K562 (cell line): ENCODE data around the gene CAMK2B. TPM values are rescaled to one million over a fixed set of nuclear protein-coding genes. Genes with fewer than 3 reads are reported as not detected.

Experiments used
- RNF2 ChIP-seq: sonication (generic); IDR thresholded peaks from 2 replicates; pipeline ENCODE4 v1.6.1; 2016
- TEAD4 ChIP-seq, 2 experiments: sonication (generic) in 1 of 2; formaldehyde crosslinking in 1 of 2; IDR thresholded peaks; 2 replicates each; pipeline versions ENCODE4 v1.6.1 to v1.8.0; 2012 to 2022; ENCODE audit warnings: borderline replicate concordance in 1 of 2, inconsistent platforms in 1 of 2, low read length in 1 of 2, mild to moderate bottlenecking in 1 of 2, missing genetic modification reagents in 1 of 2
- ZBTB40 ChIP-seq, 2 experiments: fragments of 450-650 bp in 1 of 2; sonication (generic) in 1 of 2; formaldehyde crosslinking in 1 of 2; IDR thresholded peaks; 2 replicates each; pipeline versions ENCODE4 v1.7.1 to v1.9.0; 2016 to 2022; ENCODE audit warnings: inconsistent platforms in 1 of 2, mild to moderate bottlenecking in 1 of 2, missing genetic modification reagents in 1 of 2
- polyA plus RNA-seq, 8 experiments: library from polyadenylated mRNA; depleted of rRNA in 4 of 8; stranded (reverse) in 5 of 8; unstranded in 3 of 8; fragments of >200 nt; fragmentation: Nextera tagmentation in 2 of 8; fragmentation: Illumina TruSeq in 1 of 8; extraction: Ambion mirVana in 2 of 8; extraction: Trizol in 1 of 8; gene quantifications; 2 replicates each; pipeline versions ENCODE4 v1.2.1 to v1.2.3, GENCODE V29; 2011 to 2014; ENCODE audit warnings: inconsistent platforms in 1 of 8, missing spikeins in 1 of 8
- total RNA-seq, 7 experiments: library from RNA; depleted of rRNA in 6 of 7; stranded (reverse); fragments of >200 nt in 6 of 7; fragmentation: Illumina TruSeq in 2 of 7; extraction: Trizol in 2 of 7; gene quantifications; 2 replicates each; pipeline versions ENCODE4 v1.2.1 to v1.2.3, GENCODE V29; 2011 to 2021; ENCODE audit warnings: low replicate concordance in 1 of 7
- TF ChIP-seq, protein P1 (sequence below): fragments of 200-400 bp; formaldehyde crosslinking; IDR thresholded peaks from 2 replicates; pipeline ENCODE4 v1.6.1; 2017; ENCODE audit warnings: mild to moderate bottlenecking, low read depth, low read length, moderate library complexity
- TF ChIP-seq, protein P2 (sequence below): fragments of 250-450 bp; sonication (Bioruptor Pico); IDR thresholded peaks from 2 replicates; pipeline ENCODE4 v1.5.0; 2021; ENCODE audit warnings: mild to moderate bottlenecking, moderate library complexity
- TF ChIP-seq, protein P3 (sequence below), 2 experiments: IDR thresholded peaks; 2 replicates each; pipeline ENCODE4 v1.6.1; 2012; ENCODE audit warnings: improper control_type of control experiment in 2 of 2, low read depth in 2 of 2, low read length in 2 of 2, borderline replicate concordance in 1 of 2

The CAMK2B gene
- total and polyA plus RNA-seq, 9 of the 15 experiments (the other 6 are each of a cell fraction or from before 2014, with no cell fraction given) = 0.04 to 0.09 (median 0.05) TPM; not detected in 4

DNA sequence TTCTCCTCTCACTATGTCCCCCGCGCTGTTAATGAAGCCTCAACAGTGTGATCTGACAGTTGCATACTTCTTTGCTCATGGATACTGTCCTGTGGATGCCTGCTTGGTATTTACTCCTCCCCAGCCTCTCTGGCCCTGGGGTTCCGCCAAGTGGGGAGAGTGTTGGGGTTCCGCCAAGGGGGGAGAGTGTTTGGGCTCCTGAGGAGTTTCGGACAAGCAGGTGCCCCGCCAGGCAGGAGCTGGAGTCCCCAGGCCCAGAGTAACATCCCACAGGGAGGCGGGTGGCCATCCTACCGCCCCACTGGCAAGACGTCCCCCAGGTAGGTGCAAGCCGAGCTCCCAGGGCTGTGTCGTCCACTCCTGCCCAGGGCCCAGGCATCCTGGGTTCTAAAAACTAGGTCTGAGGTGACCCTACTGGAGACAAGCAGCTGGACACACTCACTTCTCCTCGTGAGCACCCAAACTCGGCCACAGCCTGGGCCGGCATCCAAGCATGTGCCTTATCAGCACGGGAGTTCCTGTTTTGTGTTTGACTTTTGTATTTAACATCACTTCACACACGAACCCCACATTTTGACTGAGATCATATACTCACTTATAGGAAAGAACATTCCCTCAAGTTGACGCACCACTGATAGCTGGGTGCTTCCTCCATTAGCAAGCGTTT, 34.2 kb downstream of the CAMK2B start (continued):
- no peak for TF ChIP-seq ZBTB40 (IDR thresholded peaks at IDR 0.05)
- TF ChIP-seq ZBTB40 (CRISPR knock-in tag; IDR thresholded peaks at IDR 0.05) = peak; percentile 44; the same call in 1 of the 2 replicates
- TF ChIP-seq, protein P1, sequence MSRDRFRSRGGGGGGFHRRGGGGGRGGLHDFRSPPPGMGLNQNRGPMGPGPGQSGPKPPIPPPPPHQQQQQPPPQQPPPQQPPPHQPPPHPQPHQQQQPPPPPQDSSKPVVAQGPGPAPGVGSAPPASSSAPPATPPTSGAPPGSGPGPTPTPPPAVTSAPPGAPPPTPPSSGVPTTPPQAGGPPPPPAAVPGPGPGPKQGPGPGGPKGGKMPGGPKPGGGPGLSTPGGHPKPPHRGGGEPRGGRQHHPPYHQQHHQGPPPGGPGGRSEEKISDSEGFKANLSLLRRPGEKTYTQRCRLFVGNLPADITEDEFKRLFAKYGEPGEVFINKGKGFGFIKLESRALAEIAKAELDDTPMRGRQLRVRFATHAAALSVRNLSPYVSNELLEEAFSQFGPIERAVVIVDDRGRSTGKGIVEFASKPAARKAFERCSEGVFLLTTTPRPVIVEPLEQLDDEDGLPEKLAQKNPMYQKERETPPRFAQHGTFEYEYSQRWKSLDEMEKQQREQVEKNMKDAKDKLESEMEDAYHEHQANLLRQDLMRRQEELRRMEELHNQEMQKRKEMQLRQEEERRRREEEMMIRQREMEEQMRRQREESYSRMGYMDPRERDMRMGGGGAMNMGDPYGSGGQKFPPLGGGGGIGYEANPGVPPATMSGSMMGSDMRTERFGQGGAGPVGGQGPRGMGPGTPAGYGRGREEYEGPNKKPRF = no peak
- TF ChIP-seq, protein P2, sequence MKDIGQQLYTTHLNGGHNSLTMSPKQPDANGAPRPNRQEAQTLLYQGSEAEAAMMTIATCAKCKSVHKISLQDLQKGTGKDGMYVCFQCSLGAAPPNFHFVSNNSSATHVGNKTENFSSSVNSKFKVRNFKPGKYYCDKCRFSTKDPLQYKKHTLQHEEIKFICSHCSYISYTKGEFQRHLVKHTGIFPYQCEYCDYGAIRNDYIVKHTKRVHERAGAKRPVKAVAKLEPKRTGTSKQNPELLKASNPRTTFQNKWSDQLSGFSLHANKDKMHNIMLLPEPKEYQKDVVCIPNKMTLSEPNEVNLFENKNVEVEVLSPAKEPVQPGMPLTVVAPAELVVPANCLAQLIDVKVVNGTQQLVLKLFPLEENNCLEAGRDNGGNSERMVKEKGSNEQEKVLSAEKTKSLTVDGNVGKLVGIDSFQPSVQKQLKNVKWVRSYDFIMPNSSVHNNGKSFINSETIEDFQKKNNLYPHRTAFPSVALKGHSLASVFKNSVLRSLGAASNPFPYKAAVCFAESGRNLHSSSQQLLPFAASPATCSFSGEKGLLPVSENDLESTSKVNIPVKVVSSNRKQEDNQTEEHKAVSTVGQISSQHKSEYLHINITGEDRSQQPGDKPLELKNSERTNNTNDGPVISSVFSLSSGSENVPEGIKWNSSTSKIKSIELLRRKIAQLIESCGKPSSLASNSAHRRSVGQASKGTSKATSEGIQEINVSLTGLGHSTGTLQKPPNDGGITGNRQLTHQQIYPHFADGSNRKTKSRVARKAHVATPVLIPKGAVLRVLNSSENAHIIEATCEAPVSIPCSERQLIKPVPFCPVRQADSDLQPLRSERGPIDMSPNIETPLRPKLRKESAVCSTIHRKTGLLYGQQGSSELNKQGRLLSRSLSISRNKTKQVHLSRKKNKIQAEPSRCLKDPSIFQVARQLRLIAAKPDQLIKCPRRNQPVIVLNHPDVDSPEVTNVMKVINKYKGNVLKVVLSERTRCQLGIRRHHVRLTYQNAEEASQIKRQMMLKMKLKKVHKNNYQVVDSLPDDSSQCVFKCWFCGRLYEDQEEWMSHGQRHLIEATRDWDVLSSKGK (CRISPR knock-in tag) = no peak
- peak; percentile 59; the same call in 1 of the 2 replicates for TF ChIP-seq TEAD4 (IDR thresholded peaks at IDR 0.05; ENCODE audit: low read length)
- no peak for TF ChIP-seq TEAD4 (CRISPR knock-in tag; IDR thresholded peaks at IDR 0.05; ENCODE audit: borderline replicate concordance)
- TF ChIP-seq, protein P3, sequence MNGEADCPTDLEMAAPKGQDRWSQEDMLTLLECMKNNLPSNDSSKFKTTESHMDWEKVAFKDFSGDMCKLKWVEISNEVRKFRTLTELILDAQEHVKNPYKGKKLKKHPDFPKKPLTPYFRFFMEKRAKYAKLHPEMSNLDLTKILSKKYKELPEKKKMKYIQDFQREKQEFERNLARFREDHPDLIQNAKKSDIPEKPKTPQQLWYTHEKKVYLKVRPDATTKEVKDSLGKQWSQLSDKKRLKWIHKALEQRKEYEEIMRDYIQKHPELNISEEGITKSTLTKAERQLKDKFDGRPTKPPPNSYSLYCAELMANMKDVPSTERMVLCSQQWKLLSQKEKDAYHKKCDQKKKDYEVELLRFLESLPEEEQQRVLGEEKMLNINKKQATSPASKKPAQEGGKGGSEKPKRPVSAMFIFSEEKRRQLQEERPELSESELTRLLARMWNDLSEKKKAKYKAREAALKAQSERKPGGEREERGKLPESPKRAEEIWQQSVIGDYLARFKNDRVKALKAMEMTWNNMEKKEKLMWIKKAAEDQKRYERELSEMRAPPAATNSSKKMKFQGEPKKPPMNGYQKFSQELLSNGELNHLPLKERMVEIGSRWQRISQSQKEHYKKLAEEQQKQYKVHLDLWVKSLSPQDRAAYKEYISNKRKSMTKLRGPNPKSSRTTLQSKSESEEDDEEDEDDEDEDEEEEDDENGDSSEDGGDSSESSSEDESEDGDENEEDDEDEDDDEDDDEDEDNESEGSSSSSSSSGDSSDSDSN (IDR thresholded peaks at IDR 0.05; ENCODE audit: borderline replicate concordance in 1 of 2, low read depth in 2 of 2, low read length in 2 of 2) = 0 out of 4 replicates have a peak, but pooled peaks of 1 of the 2 experiments have one; percentile 37
- peak; percentile 17; the same call in 1 of the 2 replicates for TF ChIP-seq RNF2
